Keratinocyte (primary cell): ENCODE data around the gene KRTAP5-3. TPM values are rescaled to one million over a fixed set of nuclear protein-coding genes. Genes with fewer than 3 reads are reported as not detected.

ENCODE experiments used
- DNase-seq: peaks from one replicate; pipeline ENCODE4 v3.0.0-alpha.2; 2011; ENCODE audit warnings: low read depth, missing footprints, low spot score
- FAIRE-seq: peaks from 2 replicates; lab custom pipeline; 2011; peaks lifted over from hg19 to GRCh38; lab: Jason Lieb, UNC
- H2AFZ ChIP-seq: 2 replicates; pipeline ENCODE4 v1.6.0; 2012; ENCODE audit warnings: low read length, control low read depth, inconsistent platforms; ENCODE audit not compliant: control insufficient read depth
- H3K27ac ChIP-seq: 2 replicates; pipeline ENCODE4 v1.5.1; 2011; ENCODE audit warnings: low read length; ENCODE audit not compliant: control insufficient read depth, insufficient read depth
- H3K27me3 ChIP-seq: 3 replicates; pipeline ENCODE4 v1.6.0; 2011; ENCODE audit warnings: low read length; ENCODE audit not compliant: control insufficient read depth, insufficient read depth; ENCODE audit errors: extremely low read depth
- H3K36me3 ChIP-seq, 2 experiments: 2 replicates in 1 of 2; 3 replicates in 1 of 2; pipeline ENCODE4 v1.5.1; 2011; ENCODE audit warnings: low read length in 2 of 2, mild to moderate bottlenecking in 1 of 2; ENCODE audit not compliant: control insufficient read depth in 2 of 2, insufficient read depth in 2 of 2; ENCODE audit errors: extremely low read depth in 1 of 2
- H3K4me1 ChIP-seq: 3 replicates; pipeline ENCODE4 v1.5.1; 2011; ENCODE audit warnings: low read length; ENCODE audit not compliant: control insufficient read depth, insufficient read depth; ENCODE audit errors: extremely low read depth
- H3K4me2 ChIP-seq: 3 replicates; pipeline ENCODE4 v1.6.0; 2011; ENCODE audit warnings: low read depth, low read length; ENCODE audit not compliant: control insufficient read depth, insufficient read depth; ENCODE audit errors: extremely low read depth
- H3K4me3 ChIP-seq, 3 experiments: fragments of 200-600 bp in 1 of 3; sonication (generic) in 1 of 3; 2 replicates in 2 of 3; 3 replicates in 1 of 3; pipeline ENCODE4 v1.5.1; 2011 to 2016; ENCODE audit warnings: low read length in 3 of 3, mild to moderate bottlenecking in 3 of 3, control low read depth in 2 of 3, inconsistent platforms in 1 of 3, low read depth in 1 of 3, mixed read lengths in 1 of 3, mixed run types in 1 of 3, moderate library complexity in 1 of 3; ENCODE audit not compliant: control insufficient read depth in 2 of 3, insufficient read depth in 2 of 3; ENCODE audit errors: extremely low read depth in 1 of 3
- H3K79me2 ChIP-seq: 2 replicates; pipeline ENCODE4 v1.6.0; 2012; ENCODE audit warnings: low read length; ENCODE audit not compliant: control insufficient read depth, insufficient read depth
- H3K9ac ChIP-seq: 3 replicates; pipeline ENCODE4 v1.6.0; 2011; ENCODE audit warnings: low read length; ENCODE audit not compliant: control insufficient read depth, insufficient read depth; ENCODE audit errors: extremely low read depth
- H3K9me1 ChIP-seq: 3 replicates; pipeline ENCODE4 v1.6.0; 2011; ENCODE audit warnings: low read length; ENCODE audit not compliant: control insufficient read depth, insufficient read depth; ENCODE audit errors: extremely low read depth
- H3K9me3 ChIP-seq: 2 replicates; pipeline ENCODE4 v1.5.1; 2012; ENCODE audit warnings: low read depth, low read length; ENCODE audit not compliant: control insufficient read depth
- H4K20me1 ChIP-seq: 3 replicates; pipeline ENCODE4 v1.6.0; 2011; ENCODE audit warnings: low read length; ENCODE audit not compliant: control insufficient read depth, insufficient read depth; ENCODE audit errors: extremely low read depth
- CTCF ChIP-seq, 3 experiments: IDR thresholded peaks in 1 of 3; conservative IDR thresholded peaks in 1 of 3; optimal IDR thresholded peaks in 1 of 3; 2 replicates in 2 of 3; 3 replicates in 1 of 3; pipeline versions ENCODE3 to v1.5.1; 2011; ENCODE audit warnings: low read length in 3 of 3, mild to moderate bottlenecking in 3 of 3, moderate library complexity in 2 of 3, control low read depth in 1 of 3, inconsistent platforms in 1 of 3; ENCODE audit not compliant: insufficient read depth in 2 of 3; ENCODE audit errors: extremely low read depth in 1 of 3
- EZH2 ChIP-seq: IDR thresholded peaks from one replicate; pipeline ENCODE4 v1.6.1; 2012; ENCODE audit warnings: inconsistent platforms, mild to moderate bottlenecking, low read length, moderate library complexity
- dilution Hi-C: fragments of 300-500 bp; cut with MboI; formaldehyde crosslinking; loops from one replicate; pipeline ENCODE4 v1.7.0; 2020; ENCODE audit warnings: low sequenced_read_pairs; ENCODE audit not compliant: extremely low pct_ligation_motif_present
- polyA plus RNA-seq, 5 experiments: library from polyadenylated mRNA; depleted of rRNA in 3 of 5; stranded (reverse) in 3 of 5; stranded (forward) in 1 of 5; unstranded in 1 of 5; fragments of >200 nt; gene quantifications; 1 replicate in 1 of 5; 2 replicates in 3 of 5; 3 replicates in 1 of 5; pipeline versions ENCODE4 v1.2.1 to v1.2.3, GENCODE V29; 2011 to 2012; ENCODE audit warnings: missing spikeins in 2 of 5, low read depth in 1 of 5, low replicate concordance in 1 of 5

The KRTAP5-3 gene
- polyA plus RNA-seq, 1 donor (not counting 4 experiments of a cell fraction or from before 2014, with no cell fraction given) = not detected

GRCh38 chr11:1654388-1655167, 46.3 kb upstream of the KRTAP5-3 start:
- H3K9ac ChIP-seq = no peak overlapping the region
- no peaks in the 10 kb centered on the region for H4K20me1 ChIP-seq
- no peak overlapping the region for H3K4me3 ChIP-seq
- H3K27ac ChIP-seq = no peak overlapping the region
- no peaks in the 10 kb centered on the region for H3K36me3 ChIP-seq
- no peak overlapping the region for H2AFZ ChIP-seq
- dilution Hi-C loops = no loop called here
- H3K79me2 ChIP-seq = no peaks in the 10 kb centered on the region
- no peaks in the 10 kb centered on the region for H3K9me3 ChIP-seq
- H3K4me1 ChIP-seq = peaks cover 18% of the 10 kb centered on the region
- FAIRE-seq = no peak
- DNase-seq = no peak
- no peaks in the 10 kb centered on the region for H3K9me1 ChIP-seq
- H3K4me2 ChIP-seq = no peak overlapping the region
- TF ChIP-seq CTCF (optimal IDR thresholded peaks at IDR 0.05 in 1 of 3, IDR thresholded peaks at IDR 0.05 in 1 of 3, conservative IDR thresholded peaks at IDR 0.05 in 1 of 3; ENCODE audit: extremely low read depth in 1 of 3, insufficient read depth in 2 of 3, low read length in 3 of 3) (no peak), EZH2 (no peak)
- H3K27me3 ChIP-seq = peaks cover 2% of the 10 kb centered on the region

GRCh38 chr11:1653541-1654387, 45.5 kb upstream of the KRTAP5-3 start:
- H4K20me1 ChIP-seq = no peaks in the 10 kb centered on the region
- H3K9me1 ChIP-seq = no peaks in the 10 kb centered on the region
- no peak overlapping the region for H3K27ac ChIP-seq
- H2AFZ ChIP-seq = no peak overlapping the region
- no peak for TF ChIP-seq EZH2
- TF ChIP-seq CTCF (optimal IDR thresholded peaks at IDR 0.05 in 1 of 3, IDR thresholded peaks at IDR 0.05 in 1 of 3, conservative IDR thresholded peaks at IDR 0.05 in 1 of 3; ENCODE audit: extremely low read depth in 1 of 3, insufficient read depth in 2 of 3, low read length in 3 of 3) = peak in 1 of 3 experiments; percentile 5
- FAIRE-seq (no peak), DNase-seq (no peak)
- peaks cover 18% of the 10 kb centered on the region for H3K4me1 ChIP-seq
- no peaks in the 10 kb centered on the region for H3K36me3 ChIP-seq
- dilution Hi-C loops = no loop called here
- no peak overlapping the region for H3K4me2 ChIP-seq
- H3K4me3 ChIP-seq = no peak overlapping the region
- no peaks in the 10 kb centered on the region for H3K9me3 ChIP-seq
- H3K9ac ChIP-seq = no peak overlapping the region
- no peaks in the 10 kb centered on the region for H3K79me2 ChIP-seq
- no peaks in the 10 kb centered on the region for H3K27me3 ChIP-seq
